Measurements from ENCODE around the gene ASXL1. TPM values are rescaled to one million over a fixed set of nuclear protein-coding genes. Genes with fewer than 3 reads are reported as not detected.

ASXL1 gene
- total and polyA plus RNA-seq, 4 donors, result 24.2 to 96.4 (median 44.4) TPM

DNA sequence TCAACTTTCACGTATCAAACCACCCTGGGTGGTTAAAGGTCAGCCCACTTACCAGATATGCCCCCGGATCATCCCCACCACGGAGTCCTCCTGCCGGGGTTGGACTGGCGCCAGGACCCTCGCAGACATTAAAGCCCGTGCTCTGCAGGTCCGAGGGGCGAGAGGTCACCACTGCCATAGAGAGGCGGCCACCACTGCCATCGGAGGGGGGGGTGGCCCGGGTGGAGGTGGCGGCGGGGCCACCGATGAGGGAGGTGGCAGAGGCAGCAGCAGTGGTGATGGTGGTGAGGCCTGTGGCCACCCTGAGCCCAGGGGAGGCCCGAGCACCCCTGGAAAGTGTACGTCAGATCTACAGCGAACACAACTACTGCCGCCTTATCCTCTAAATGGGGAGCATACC is 76.3 kb downstream of the ASXL1 start:
- H3K9ac ChIP-seq (ENCODE audit: insufficient read depth in 1 of 2, low read length in 2 of 2), result no peak overlapping the region
- ATAC-seq (ENCODE audit: insufficient read depth, low FRiP score) (no peak), DNase-seq (no peak)
- H3K27ac ChIP-seq (ENCODE audit: low read depth in 1 of 2, low read length in 1 of 2), result no peak overlapping the region
- H3K27me3 ChIP-seq (ENCODE audit: control insufficient read depth in 3 of 3, insufficient read depth in 3 of 3, low read length in 2 of 3), result no peaks in the 10 kb centered on the region
- peaks cover 0 to 2% (median 0%) of the 10 kb centered on the region in 4 donors for H3K9me3 ChIP-seq (ENCODE audit: control insufficient read depth in 4 of 4, insufficient read depth in 3 of 4, low read length in 3 of 4)
- peaks cover 0 to 4% (median 0%) of the 10 kb centered on the region in 5 donors for H3K4me1 ChIP-seq (ENCODE audit: control insufficient read depth in 5 of 5, insufficient read depth in 5 of 5, low read length in 5 of 5)
- H3K36me3 ChIP-seq (ENCODE audit: control insufficient read depth in 4 of 4, insufficient read depth in 4 of 4, low read length in 4 of 4), result peaks cover 34 to 81% (median 63%) of the 10 kb centered on the region in 4 donors
- 91 to 94% methylated on average over 19 of the region's 19 CpGs for WGBS, 2 donors
- H3K4me3 ChIP-seq, result no peak overlapping the region
- no peak for TF ChIP-seq CTCF (IDR thresholded peaks at IDR 0.05; ENCODE audit: control extremely low read depth, extremely low read depth)

GRCh38 chr20:32435449-32436107 is 77.4 kb downstream of the ASXL1 start:
- no peak for TF ChIP-seq CTCF (IDR thresholded peaks at IDR 0.05; ENCODE audit: control extremely low read depth, extremely low read depth)
- ATAC-seq (ENCODE audit: insufficient read depth, low FRiP score), result no peak
- H3K27ac ChIP-seq (ENCODE audit: low read depth in 1 of 2, low read length in 1 of 2), result no peak overlapping the region
- DNase-seq, result no peak
- H3K4me3 ChIP-seq, result no peak overlapping the region
- WGBS, 2 donors, result 96 to 97% methylated on average over 12 of the region's 12 CpGs
- H3K9ac ChIP-seq (ENCODE audit: insufficient read depth in 1 of 2, low read length in 2 of 2), result no peak overlapping the region
- H3K27me3 ChIP-seq (ENCODE audit: control insufficient read depth in 3 of 3, insufficient read depth in 3 of 3, low read length in 2 of 3), result no peaks in the 10 kb centered on the region
- H3K9me3 ChIP-seq (ENCODE audit: control insufficient read depth in 4 of 4, insufficient read depth in 3 of 4, low read length in 3 of 4), result peaks cover 0 to 2% (median 0%) of the 10 kb centered on the region in 4 donors
- H3K36me3 ChIP-seq (ENCODE audit: control insufficient read depth in 4 of 4, insufficient read depth in 4 of 4, low read length in 4 of 4), result peaks cover 25 to 79% (median 60%) of the 10 kb centered on the region in 4 donors
- peaks cover 0 to 4% (median 0%) of the 10 kb centered on the region in 5 donors for H3K4me1 ChIP-seq (ENCODE audit: control insufficient read depth in 5 of 5, insufficient read depth in 5 of 5, low read length in 5 of 5)

- no peak for ATAC-seq (ENCODE audit: insufficient read depth, low FRiP score)
- H3K4me3 ChIP-seq, result no peak overlapping the region
- H3K4me1 ChIP-seq (ENCODE audit: control insufficient read depth in 5 of 5, insufficient read depth in 5 of 5, low read length in 5 of 5), result peaks cover 0 to 4% (median 0%) of the 10 kb centered on the region in 5 donors
- no peak overlapping the region for H3K9ac ChIP-seq (ENCODE audit: insufficient read depth in 1 of 2, low read length in 2 of 2)
- peaks cover 0 to 2% (median 0%) of the 10 kb centered on the region in 4 donors for H3K9me3 ChIP-seq (ENCODE audit: control insufficient read depth in 4 of 4, insufficient read depth in 3 of 4, low read length in 3 of 4)
- 96 to 98% methylated on average over 11 of the region's 11 CpGs for WGBS, 2 donors
- no peak for DNase-seq
- no peak overlapping the region for H3K27ac ChIP-seq (ENCODE audit: low read depth in 1 of 2, low read length in 1 of 2)
- H3K27me3 ChIP-seq (ENCODE audit: control insufficient read depth in 3 of 3, insufficient read depth in 3 of 3, low read length in 2 of 3), result no peaks in the 10 kb centered on the region
- TF ChIP-seq CTCF (IDR thresholded peaks at IDR 0.05; ENCODE audit: control extremely low read depth, extremely low read depth), result no peak
- peaks cover 23 to 72% (median 58%) of the 10 kb centered on the region in 4 donors for H3K36me3 ChIP-seq (ENCODE audit: control insufficient read depth in 4 of 4, insufficient read depth in 4 of 4, low read length in 4 of 4)
Measured at GRCh38 chr20:32436142-32436861, 78.2 kb downstream of the ASXL1 start.

All from lung (tissue), 12 donors.